ENCODE results near the gene FOXN1. TPM values are rescaled to one million over a fixed set of nuclear protein-coding genes. Genes with fewer than 3 reads are reported as not detected.
"Not testable (repeated sequence)": the region's sequence is repeated elsewhere in the genome, so short reads cannot be mapped to it uniquely, and the experiment has no call there.

FOXN1 gene
- total and polyA plus RNA-seq, 9 donors, result 0.04 to 2.1 (median 0.07) TPM; not detected in 6

DNA sequence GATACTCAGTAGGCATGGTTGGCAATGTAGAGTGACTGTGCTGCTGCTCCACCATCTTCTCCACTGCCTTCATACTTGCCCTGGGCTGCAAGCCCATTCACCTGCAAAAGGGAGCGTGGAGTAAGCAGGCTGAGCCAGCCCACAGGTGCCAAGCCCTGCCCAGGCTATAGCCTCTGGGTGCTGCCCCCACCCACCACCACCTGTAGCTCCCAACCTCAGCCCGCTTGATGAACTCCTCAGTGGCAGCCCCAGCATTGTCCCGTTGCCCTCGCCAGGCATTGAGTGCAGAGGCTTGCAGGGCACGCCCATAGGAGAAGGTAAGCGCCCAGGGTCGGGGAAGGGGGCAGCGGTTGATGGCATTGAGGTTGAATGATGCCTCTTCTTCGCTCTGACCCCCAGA is 67.4 kb downstream of the FOXN1 start:
- no peak for DNase-seq
- peaks cover 10% of the 10 kb centered on the region for H3K36me3 ChIP-seq (ENCODE audit: control insufficient read depth, insufficient read depth, low read length)
- no peak overlapping the region for H3K4me3 ChIP-seq (ENCODE audit: low read length)
- H3K4me1 ChIP-seq (ENCODE audit: control insufficient read depth, insufficient read depth, low read length), result peaks cover 19% of the 10 kb centered on the region
- H3K9me3 ChIP-seq (replicated peaks; ENCODE audit: control insufficient read depth, low read depth, low read length), result no peaks in the 10 kb centered on the region
- H3K27me3 ChIP-seq (ENCODE audit: control insufficient read depth, insufficient read depth, low read length), result no peaks in the 10 kb centered on the region
- 96% methylated on average over 9 of the region's 9 CpGs for WGBS (ENCODE audit: insufficient coverage)
- H3K27ac ChIP-seq (ENCODE audit: low read length), result no peak overlapping the region

DNA sequence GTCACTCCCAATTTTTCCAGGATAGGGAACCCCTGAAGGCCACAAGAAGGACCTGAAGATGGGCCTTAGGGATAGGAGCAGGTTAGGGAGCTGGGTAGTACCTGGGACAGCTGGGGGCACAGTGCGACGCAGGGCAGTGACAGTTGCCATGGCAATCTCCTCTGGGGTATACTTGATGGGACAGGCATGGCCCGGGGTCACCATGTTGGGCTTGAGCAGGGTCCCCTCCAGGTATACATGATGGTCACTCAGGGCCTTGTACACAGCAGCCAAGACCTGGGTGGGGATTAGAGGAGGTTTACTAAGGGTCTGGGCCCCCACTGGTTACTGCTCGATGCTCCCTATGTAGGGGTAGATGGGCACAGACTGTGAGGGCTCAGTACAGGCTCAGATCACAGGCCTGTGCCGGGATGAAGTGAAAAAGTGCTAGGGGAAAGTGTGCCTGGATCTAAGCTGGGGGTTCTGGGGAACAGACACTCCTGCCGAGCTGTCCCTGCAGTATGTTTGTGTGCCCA is 67.9 kb downstream of the FOXN1 start:
- Histone ChIP-seq H3K4me3 (ENCODE audit: low read length) (no peak overlapping the region), H3K27ac (ENCODE audit: low read length) (no peak overlapping the region), H3K27me3 (ENCODE audit: control insufficient read depth, insufficient read depth, low read length) (no peaks in the 10 kb centered on the region), H3K4me1 (ENCODE audit: control insufficient read depth, insufficient read depth, low read length) (peaks cover 19% of the 10 kb centered on the region), H3K9me3 (replicated peaks; ENCODE audit: control insufficient read depth, low read depth, low read length) (no peaks in the 10 kb centered on the region), H3K36me3 (ENCODE audit: control insufficient read depth, insufficient read depth, low read length) (peaks cover 15% of the 10 kb centered on the region)
- no peak for DNase-seq
- 92% methylated on average over 6 of the region's 6 CpGs for WGBS (ENCODE audit: insufficient coverage)

DNA sequence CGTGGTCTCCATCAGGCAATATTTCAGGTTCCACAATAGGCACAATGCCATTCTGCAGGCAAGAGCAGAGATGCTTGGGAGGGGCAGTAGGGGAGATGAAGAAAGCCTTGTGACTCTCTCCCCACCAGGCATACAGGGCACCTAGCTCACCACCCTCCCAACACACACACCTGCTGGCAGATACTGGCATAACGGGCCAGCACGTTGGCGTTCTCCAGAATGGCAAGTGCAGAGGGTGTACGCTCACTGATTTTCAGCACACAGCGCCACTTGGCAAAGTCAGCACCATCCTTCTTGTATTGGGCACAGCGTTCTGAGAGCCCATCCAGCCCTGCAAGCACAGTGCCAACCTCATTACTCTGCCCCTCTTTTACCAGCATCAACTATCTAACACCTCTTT is 68.4 kb downstream of the FOXN1 start:
- Histone ChIP-seq H3K4me3 (ENCODE audit: low read length) (no peak overlapping the region), H3K36me3 (ENCODE audit: control insufficient read depth, insufficient read depth, low read length) (peaks cover 19% of the 10 kb centered on the region), H3K4me1 (ENCODE audit: control insufficient read depth, insufficient read depth, low read length) (peaks cover 19% of the 10 kb centered on the region), H3K27me3 (ENCODE audit: control insufficient read depth, insufficient read depth, low read length) (no peaks in the 10 kb centered on the region), H3K9me3 (replicated peaks; ENCODE audit: control insufficient read depth, low read depth, low read length) (no peaks in the 10 kb centered on the region), H3K27ac (ENCODE audit: low read length) (no peak overlapping the region)
- 90% methylated on average over 6 of the region's 7 CpGs for WGBS (ENCODE audit: insufficient coverage)
- no peak for DNase-seq

DNA sequence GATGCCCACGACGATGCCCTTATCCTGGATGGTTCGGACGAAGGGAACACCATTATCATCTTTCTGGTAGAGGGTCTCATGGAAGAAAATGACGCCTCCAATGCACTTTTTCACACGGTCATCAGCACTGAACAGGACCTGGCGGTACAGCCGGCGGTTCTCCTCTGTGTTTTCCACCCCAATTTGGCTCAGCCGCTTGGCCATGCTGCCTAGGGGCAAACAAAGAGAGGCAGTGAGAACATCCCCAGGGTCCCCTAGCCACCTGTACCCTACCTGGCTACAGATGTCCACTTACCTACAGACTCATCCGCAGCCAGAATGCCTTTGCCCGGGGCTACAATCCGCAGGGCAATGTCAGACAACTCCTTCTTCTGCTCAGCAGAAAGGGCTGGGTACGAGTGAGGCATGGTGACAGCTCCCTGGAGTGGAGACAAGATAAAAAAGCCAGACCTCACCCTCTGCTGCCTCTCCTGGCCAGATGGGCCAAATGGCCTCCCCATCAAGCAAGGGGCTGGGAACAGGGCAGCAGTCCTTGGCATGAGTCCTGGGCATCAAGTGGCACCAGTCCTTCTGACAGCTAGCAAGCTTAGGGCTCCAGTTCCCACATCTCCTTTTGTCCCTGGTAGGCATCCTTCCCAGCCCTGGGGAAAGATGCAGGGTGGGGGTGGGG is 69.1 kb downstream of the FOXN1 start:
- WGBS (ENCODE audit: insufficient coverage), result 94% methylated on average over 14 of the region's 14 CpGs
- Histone ChIP-seq H3K9me3 (replicated peaks; ENCODE audit: control insufficient read depth, low read depth, low read length) (no peaks in the 10 kb centered on the region), H3K27ac (ENCODE audit: low read length) (no peak overlapping the region), H3K4me1 (ENCODE audit: control insufficient read depth, insufficient read depth, low read length) (peaks cover 17% of the 10 kb centered on the region), H3K27me3 (ENCODE audit: control insufficient read depth, insufficient read depth, low read length) (no peaks in the 10 kb centered on the region), H3K36me3 (ENCODE audit: control insufficient read depth, insufficient read depth, low read length) (peaks cover 25% of the 10 kb centered on the region), H3K4me3 (ENCODE audit: low read length) (no peak overlapping the region)
- DNase-seq, result no peak

DNA sequence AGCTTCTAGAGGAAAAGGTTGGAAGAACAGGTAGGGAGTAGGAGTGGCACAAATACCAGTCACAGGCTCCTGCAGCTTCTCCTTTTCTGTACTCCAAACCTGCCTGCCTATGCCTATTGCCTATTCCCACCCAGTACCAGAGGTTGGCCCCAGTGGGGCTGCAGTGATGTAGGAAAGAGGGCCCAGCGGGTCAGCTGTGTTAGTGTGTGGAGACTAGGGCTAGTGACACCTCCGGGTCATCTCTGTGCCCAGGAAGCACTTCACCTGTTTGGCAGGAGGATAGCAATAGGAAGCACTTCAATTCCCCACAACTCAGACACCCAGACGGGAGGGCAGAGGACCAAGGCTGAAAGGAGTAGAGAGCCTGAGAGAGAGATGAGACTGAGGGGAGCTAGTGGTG is 69.9 kb downstream of the FOXN1 start:
- Histone ChIP-seq H3K4me1 (ENCODE audit: control insufficient read depth, insufficient read depth, low read length) (peaks cover 15% of the 10 kb centered on the region), H3K36me3 (ENCODE audit: control insufficient read depth, insufficient read depth, low read length) (peaks cover 31% of the 10 kb centered on the region)
- not testable (repeated sequence) for H3K9me3 ChIP-seq (replicated peaks; ENCODE audit: control insufficient read depth, low read depth, low read length); H3K27me3 ChIP-seq (ENCODE audit: control insufficient read depth, insufficient read depth, low read length); DNase-seq; H3K4me3 ChIP-seq (ENCODE audit: low read length); H3K27ac ChIP-seq (ENCODE audit: low read length)
- WGBS (ENCODE audit: insufficient coverage), result no CpG with 5 or more reads among the region's 3 CpGs

DNA sequence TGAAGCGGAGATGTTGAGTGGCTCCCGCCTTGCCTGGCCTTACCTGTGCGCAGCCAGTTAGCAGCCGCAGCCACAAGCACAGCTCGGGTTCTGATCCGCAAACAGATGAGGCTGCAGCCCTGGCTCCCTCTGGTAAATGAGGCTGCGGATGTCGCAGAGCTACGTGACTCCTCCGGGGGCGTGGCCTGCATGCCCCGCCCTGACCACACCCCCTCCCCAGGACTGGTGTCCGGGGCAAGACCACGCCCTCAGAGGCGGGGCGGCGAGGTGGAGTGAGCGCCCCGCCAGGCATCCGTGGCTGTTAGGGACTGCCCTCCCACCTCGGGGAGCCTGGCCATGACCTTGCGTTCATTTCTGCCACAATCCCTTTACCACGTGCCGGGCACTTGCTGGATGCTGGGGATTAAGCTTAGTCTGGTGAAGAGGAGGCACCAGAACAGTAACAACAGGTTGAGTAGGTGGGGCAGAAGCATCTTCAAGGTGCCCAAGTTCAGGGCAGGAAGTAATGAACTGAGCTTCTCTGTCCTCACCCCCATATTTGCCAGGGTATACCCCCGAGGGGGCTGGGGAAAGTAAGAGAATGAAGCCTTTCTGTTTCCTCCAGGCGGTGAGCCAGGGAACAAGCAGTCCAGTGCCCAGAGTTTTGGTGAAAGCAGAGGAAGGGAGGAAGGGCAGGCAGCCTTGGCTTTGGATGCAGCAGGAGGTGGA is 70.8 kb downstream of the FOXN1 start, which contains the start of gene ALDOC:
ALDOC (minus strand) TSS at position 138 of the 708 bp plus-strand sequence. CDS start 1,363 bp downstream, outside the sequence.
- peak; percentile 91 for DNase-seq
- Histone ChIP-seq H3K27me3 (ENCODE audit: control insufficient read depth, insufficient read depth, low read length) (no peaks in the 10 kb centered on the region), H3K4me3 (ENCODE audit: low read length) (no peak within 1 kb of the TSS), H3K27ac (ENCODE audit: low read length) (no peak within 1 kb of the TSS), H3K9me3 (replicated peaks; ENCODE audit: control insufficient read depth, low read depth, low read length) (no peaks in the 10 kb centered on the region), H3K4me1 (ENCODE audit: control insufficient read depth, insufficient read depth, low read length) (peaks cover 13% of the 10 kb centered on the region), H3K36me3 (ENCODE audit: control insufficient read depth, insufficient read depth, low read length) (peaks cover 32% of the 10 kb centered on the region)
- 15% methylated on average over 9 of the region's 26 CpGs for WGBS (ENCODE audit: insufficient coverage)

DNA sequence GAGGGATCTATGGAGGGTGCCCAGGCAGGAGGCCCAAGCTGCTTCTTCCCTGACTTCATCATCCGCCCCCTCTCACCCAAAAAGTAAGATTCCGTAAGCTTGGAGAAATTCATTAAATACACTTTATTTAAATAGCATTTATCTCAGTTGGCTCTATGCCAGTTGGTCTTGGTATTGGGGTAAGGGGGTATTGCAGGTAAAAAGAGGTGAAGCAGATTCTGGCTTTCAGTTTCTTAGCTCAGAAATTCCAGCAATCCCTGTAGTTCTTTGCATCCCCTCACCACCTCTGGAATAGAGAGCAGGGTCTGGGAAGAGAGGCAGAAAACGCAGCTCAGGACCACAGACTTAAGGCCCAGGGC is 71.3 kb downstream of the FOXN1 start:
- no peaks in the 10 kb centered on the region for H3K9me3 ChIP-seq (replicated peaks; ENCODE audit: control insufficient read depth, low read depth, low read length)
- no CpG with 5 or more reads among the region's 3 CpGs for WGBS (ENCODE audit: insufficient coverage)
- no peaks in the 10 kb centered on the region for H3K27me3 ChIP-seq (ENCODE audit: control insufficient read depth, insufficient read depth, low read length)
- no peak overlapping the region for H3K4me3 ChIP-seq (ENCODE audit: low read length)
- no peak for DNase-seq
- H3K36me3 ChIP-seq (ENCODE audit: control insufficient read depth, insufficient read depth, low read length), result peaks cover 34% of the 10 kb centered on the region
- no peak overlapping the region for H3K27ac ChIP-seq (ENCODE audit: low read length)
- peaks cover 8% of the 10 kb centered on the region for H3K4me1 ChIP-seq (ENCODE audit: control insufficient read depth, insufficient read depth, low read length)

DNA sequence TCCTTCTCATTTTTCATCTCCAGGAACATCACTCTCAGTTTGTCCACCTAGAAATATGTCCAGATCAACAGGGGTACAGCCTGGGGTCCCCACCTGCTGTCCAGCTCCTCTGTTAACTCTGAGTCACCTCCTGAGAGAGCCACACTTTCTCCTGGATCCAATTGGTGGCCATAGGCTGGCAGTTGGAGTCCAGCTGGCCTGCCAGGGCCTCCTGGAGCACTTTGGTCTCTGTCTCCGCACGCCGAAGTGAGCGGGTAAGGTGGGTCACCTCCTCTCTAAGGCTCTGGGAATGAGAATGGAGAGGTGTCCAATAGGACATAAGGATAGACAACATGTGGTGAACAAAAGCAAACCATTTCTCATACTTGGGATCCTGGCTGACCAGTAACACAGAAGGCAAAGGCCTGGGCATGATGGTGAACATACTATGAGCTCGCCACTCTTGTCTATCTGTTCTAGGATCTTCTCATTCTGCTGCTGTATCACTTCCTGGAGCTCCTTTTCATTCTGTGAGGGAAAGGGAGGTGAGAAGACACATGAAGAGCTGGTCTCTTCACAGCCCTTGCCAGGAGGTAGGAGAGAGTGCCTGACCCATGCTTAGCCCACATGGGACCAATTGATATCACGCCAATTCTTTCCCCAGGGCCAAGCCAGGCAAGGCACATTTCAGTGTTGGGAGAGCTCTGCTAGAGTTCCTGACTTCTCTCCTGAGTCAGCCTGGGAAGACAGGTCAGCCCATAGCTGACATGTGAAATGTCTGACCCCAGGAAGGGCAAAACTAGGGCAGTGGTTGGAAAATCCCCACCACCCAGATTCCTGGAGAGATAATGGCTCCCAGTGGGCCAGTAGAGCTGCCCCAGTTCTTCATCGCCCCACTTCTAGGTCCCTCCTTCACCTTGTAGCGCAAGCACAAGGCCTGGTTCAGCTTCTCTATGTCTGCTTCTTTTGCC is 72.4 kb downstream of the FOXN1 start:
- H3K27me3 ChIP-seq (ENCODE audit: control insufficient read depth, insufficient read depth, low read length), result no peaks in the 10 kb centered on the region
- H3K27ac ChIP-seq (ENCODE audit: low read length), result no peak overlapping the region
- 94% methylated on average over 3 of the region's 8 CpGs for WGBS (ENCODE audit: insufficient coverage)
- peaks cover 44% of the 10 kb centered on the region for H3K36me3 ChIP-seq (ENCODE audit: control insufficient read depth, insufficient read depth, low read length)
- H3K4me1 ChIP-seq (ENCODE audit: control insufficient read depth, insufficient read depth, low read length), result peaks cover 6% of the 10 kb centered on the region
- H3K9me3 ChIP-seq (replicated peaks; ENCODE audit: control insufficient read depth, low read depth, low read length), result no peaks in the 10 kb centered on the region
- no peak overlapping the region for H3K4me3 ChIP-seq (ENCODE audit: low read length)
- DNase-seq, result no peak

DNA sequence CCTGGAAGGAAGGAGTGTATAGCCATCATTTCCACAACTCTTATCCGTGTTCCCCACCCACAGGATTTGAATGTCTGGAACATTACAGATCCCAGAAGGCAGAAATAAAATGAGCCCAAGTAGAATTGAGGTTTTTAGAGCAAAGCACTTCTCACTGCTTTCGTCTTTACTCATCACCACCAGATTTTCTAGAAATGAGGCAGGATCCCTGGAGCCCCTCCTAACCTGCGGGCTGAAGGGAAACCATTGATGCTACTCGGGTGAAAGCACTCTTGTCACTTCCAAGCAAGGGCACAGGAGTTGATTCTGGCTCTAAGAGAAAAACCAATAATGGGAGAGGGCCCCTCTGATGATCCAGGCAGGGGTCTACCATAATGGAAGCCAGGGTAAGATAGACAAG is 73.4 kb downstream of the FOXN1 start:
- peaks cover 54% of the 10 kb centered on the region for H3K36me3 ChIP-seq (ENCODE audit: control insufficient read depth, insufficient read depth, low read length)
- DNase-seq, result no peak
- H3K4me3 ChIP-seq (ENCODE audit: low read length), result no peak overlapping the region
- no peaks in the 10 kb centered on the region for H3K27me3 ChIP-seq (ENCODE audit: control insufficient read depth, insufficient read depth, low read length)
- no peak overlapping the region for H3K27ac ChIP-seq (ENCODE audit: low read length)
- 100% methylated on average over 1 of the region's 4 CpGs for WGBS (ENCODE audit: insufficient coverage)
- no peaks in the 10 kb centered on the region for H3K9me3 ChIP-seq (replicated peaks; ENCODE audit: control insufficient read depth, low read depth, low read length)
- peaks cover 10% of the 10 kb centered on the region for H3K4me1 ChIP-seq (ENCODE audit: control insufficient read depth, insufficient read depth, low read length)

DNA sequence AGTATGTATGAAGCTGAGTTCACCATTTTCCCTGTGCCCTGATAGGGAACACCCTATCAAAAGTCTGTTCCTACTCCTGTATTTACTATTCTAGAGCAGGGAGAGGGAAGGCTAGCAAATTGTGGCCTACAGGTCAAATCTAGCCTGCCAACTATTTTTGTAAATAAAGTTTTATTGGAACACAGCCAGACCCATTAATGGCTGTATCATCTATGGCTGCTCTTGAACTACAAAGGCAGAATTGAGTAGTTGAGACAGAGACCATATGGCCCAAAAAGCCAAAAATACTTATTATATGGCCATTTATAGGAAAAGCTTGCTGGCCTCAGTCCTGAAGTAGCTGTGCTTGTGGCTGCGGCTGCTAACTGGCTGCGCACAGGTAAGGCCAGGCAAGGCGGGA is 74.8 kb downstream of the FOXN1 start:
- Histone ChIP-seq H3K4me3 (ENCODE audit: low read length) (no peak overlapping the region), H3K27me3 (ENCODE audit: control insufficient read depth, insufficient read depth, low read length) (no peaks in the 10 kb centered on the region), H3K4me1 (ENCODE audit: control insufficient read depth, insufficient read depth, low read length) (peaks cover 10% of the 10 kb centered on the region), H3K36me3 (ENCODE audit: control insufficient read depth, insufficient read depth, low read length) (peaks cover 69% of the 10 kb centered on the region), H3K9me3 (replicated peaks; ENCODE audit: control insufficient read depth, low read depth, low read length) (no peaks in the 10 kb centered on the region), H3K27ac (ENCODE audit: low read length) (no peak overlapping the region)
- no CpG with 5 or more reads among the region's 3 CpGs for WGBS (ENCODE audit: insufficient coverage)
- DNase-seq, result no peak
